Effector memory CD4-positive, alpha-beta T cell (primary cell): ENCODE data around the gene SERPINH1.

Experiments used
- DNase-seq, 3 donors: peaks; one replicate each; pipeline ENCODE4 v3.0.0-alpha.2; 2020
- H3K27ac ChIP-seq: 2 replicates; pipeline ENCODE4 v1.7.0; 2013; ENCODE audit warnings: mild to moderate bottlenecking, low read length, moderate library complexity; ENCODE audit not compliant: insufficient read depth, poor library complexity, severe bottlenecking
- H3K27me3 ChIP-seq: replicated peaks from 2 replicates; pipeline ENCODE4 v1.7.0; 2013; ENCODE audit warnings: mild to moderate bottlenecking, low read length; ENCODE audit not compliant: insufficient read depth, control insufficient read depth, poor library complexity, severe bottlenecking
- H3K36me3 ChIP-seq: 2 replicates; pipeline ENCODE4 v1.7.0; 2013; ENCODE audit warnings: mild to moderate bottlenecking, low read length, moderate library complexity; ENCODE audit not compliant: control insufficient read depth, insufficient read depth
- H3K4me1 ChIP-seq: 2 replicates; pipeline ENCODE4 v1.7.0; 2013; ENCODE audit warnings: low read length, mild to moderate bottlenecking; ENCODE audit not compliant: control insufficient read depth, insufficient read depth, poor library complexity, severe bottlenecking
- H3K4me3 ChIP-seq: 2 replicates; pipeline ENCODE4 v1.7.0; 2013; ENCODE audit warnings: low read length, low read depth, mild to moderate bottlenecking; ENCODE audit not compliant: insufficient read depth, poor library complexity, severe bottlenecking
- H3K9me3 ChIP-seq: 2 replicates; pipeline ENCODE4 v1.7.0; 2013; ENCODE audit warnings: mild to moderate bottlenecking, low read length, moderate library complexity; ENCODE audit not compliant: control insufficient read depth

Gene SERPINH1

GRCh38 chr11:75593286-75593915, 31.3 kb downstream of the SERPINH1 start:
- no peaks in the 10 kb centered on the region for H3K27me3 ChIP-seq
- DNase-seq: no peak
- H3K4me3 ChIP-seq: no peak overlapping the region
- H3K27ac ChIP-seq: no peak overlapping the region
- no peaks in the 10 kb centered on the region for H3K9me3 ChIP-seq
- no peaks in the 10 kb centered on the region for H3K4me1 ChIP-seq
- no peaks in the 10 kb centered on the region for H3K36me3 ChIP-seq

GRCh38 chr11:75594211-75594610, 32.2 kb downstream of the SERPINH1 start:
- Histone ChIP-seq H3K27ac (no peak overlapping the region), H3K4me3 (no peak overlapping the region), H3K4me1 (no peaks in the 10 kb centered on the region), H3K36me3 (no peaks in the 10 kb centered on the region), H3K27me3 (no peaks in the 10 kb centered on the region), H3K9me3 (no peaks in the 10 kb centered on the region)
- no peak for DNase-seq

DNA sequence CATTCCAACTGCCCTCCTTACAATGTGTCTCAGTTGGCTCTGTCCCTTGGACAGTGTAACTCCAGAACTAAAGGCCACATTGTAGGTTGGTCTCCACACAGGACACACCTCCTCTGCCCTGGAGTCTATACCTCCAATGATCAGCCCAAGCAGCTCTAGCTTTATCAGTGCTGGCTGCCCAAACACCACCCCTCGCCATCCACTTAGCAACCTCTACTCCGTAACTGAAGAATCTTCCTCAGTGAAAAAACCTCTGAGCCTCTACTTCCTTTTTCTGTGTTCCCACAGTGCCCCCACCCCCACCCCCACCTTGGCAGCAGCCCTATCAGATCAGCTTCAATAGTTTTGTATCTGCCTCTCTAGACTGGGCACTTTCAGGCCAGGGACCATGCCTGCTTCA, 33.4 kb downstream of the SERPINH1 start:
- Histone ChIP-seq H3K9me3 (no peaks in the 10 kb centered on the region), H3K27ac (no peak overlapping the region), H3K4me3 (no peak overlapping the region), H3K27me3 (no peaks in the 10 kb centered on the region), H3K36me3 (no peaks in the 10 kb centered on the region), H3K4me1 (no peaks in the 10 kb centered on the region)
- no peak for DNase-seq

- no peaks in the 10 kb centered on the region for H3K4me1 ChIP-seq
- H3K36me3 ChIP-seq: no peaks in the 10 kb centered on the region
- H3K27ac ChIP-seq: no peak overlapping the region
- no peaks in the 10 kb centered on the region for H3K9me3 ChIP-seq
- no peak for DNase-seq
- H3K4me3 ChIP-seq: no peak overlapping the region
- H3K27me3 ChIP-seq: no peaks in the 10 kb centered on the region
Observed at GRCh38 chr11:75596914-75597313, 34.9 kb downstream of the SERPINH1 start.

DNA sequence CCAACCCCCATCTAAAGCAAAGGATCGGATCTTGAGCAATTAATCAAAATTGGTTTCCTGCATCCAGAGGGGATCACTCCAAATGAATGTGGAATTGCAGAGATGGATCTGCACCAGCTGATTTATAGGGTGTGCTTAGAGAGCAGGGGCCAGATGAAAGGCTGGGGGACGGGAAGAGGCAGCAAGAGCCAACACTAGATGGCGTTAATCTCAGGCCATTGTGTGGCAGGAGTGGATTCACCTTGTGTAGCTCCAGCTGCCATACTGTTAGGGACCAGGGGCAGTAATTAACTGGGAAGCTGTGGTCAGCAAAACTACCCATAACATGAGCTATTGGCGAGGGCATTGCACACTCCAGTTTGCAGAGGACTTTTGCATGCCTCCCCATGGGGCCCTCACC, 35.6 kb downstream of the SERPINH1 start:
- Histone ChIP-seq H3K36me3 (no peaks in the 10 kb centered on the region), H3K4me1 (no peaks in the 10 kb centered on the region), H3K27me3 (no peaks in the 10 kb centered on the region), H3K9me3 (no peaks in the 10 kb centered on the region), H3K4me3 (no peak overlapping the region), H3K27ac (no peak overlapping the region)
- no peak for DNase-seq

GRCh38 chr11:75598264-75598663, 36.2 kb downstream of the SERPINH1 start:
- no peaks in the 10 kb centered on the region for H3K36me3 ChIP-seq
- H3K4me1 ChIP-seq: no peaks in the 10 kb centered on the region
- no peaks in the 10 kb centered on the region for H3K9me3 ChIP-seq
- DNase-seq: no peak
- no peak overlapping the region for H3K27ac ChIP-seq
- no peaks in the 10 kb centered on the region for H3K27me3 ChIP-seq
- H3K4me3 ChIP-seq: no peak overlapping the region

DNA sequence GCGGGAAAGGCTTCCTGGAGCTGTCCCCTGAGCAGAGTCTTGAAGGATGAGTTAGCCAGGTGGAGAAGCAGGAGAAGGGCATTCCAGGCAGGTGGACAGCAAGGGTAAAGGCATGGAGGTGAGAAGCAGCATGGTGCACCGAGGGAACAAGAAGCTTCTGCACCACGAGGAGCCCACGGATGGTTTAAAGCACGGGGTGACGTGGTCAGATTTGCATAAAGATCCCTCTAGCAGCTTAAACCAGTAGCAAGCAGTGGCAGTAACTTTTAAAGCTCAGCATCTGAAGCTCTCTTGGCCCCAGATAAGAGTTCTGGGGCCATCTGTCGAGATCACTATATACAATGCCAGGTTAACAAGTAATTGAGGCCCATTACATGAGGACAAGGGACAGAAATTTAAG, 36.8 kb downstream of the SERPINH1 start:
- Histone ChIP-seq H3K36me3 (no peaks in the 10 kb centered on the region), H3K27ac (no peak overlapping the region), H3K4me3 (no peak overlapping the region), H3K4me1 (no peaks in the 10 kb centered on the region), H3K9me3 (no peaks in the 10 kb centered on the region), H3K27me3 (no peaks in the 10 kb centered on the region)
- DNase-seq: no peak

- H3K4me3 ChIP-seq: no peak overlapping the region
- no peak overlapping the region for H3K27ac ChIP-seq
- H3K4me1 ChIP-seq: no peaks in the 10 kb centered on the region
- H3K27me3 ChIP-seq: no peaks in the 10 kb centered on the region
- H3K36me3 ChIP-seq: no peaks in the 10 kb centered on the region
- DNase-seq: no peak
- H3K9me3 ChIP-seq: no peaks in the 10 kb centered on the region
Observed at GRCh38 chr11:75600356-75600755, 38.3 kb downstream of the SERPINH1 start.

GRCh38 chr11:75601494-75601893, 39.4 kb downstream of the SERPINH1 start:
- H3K27ac ChIP-seq: no peak overlapping the region
- H3K9me3 ChIP-seq: no peaks in the 10 kb centered on the region
- H3K4me1 ChIP-seq: no peaks in the 10 kb centered on the region
- no peak for DNase-seq
- H3K4me3 ChIP-seq: no peak overlapping the region
- no peaks in the 10 kb centered on the region for H3K27me3 ChIP-seq
- H3K36me3 ChIP-seq: no peaks in the 10 kb centered on the region

- Histone ChIP-seq H3K9me3 (no peaks in the 10 kb centered on the region), H3K4me1 (no peaks in the 10 kb centered on the region), H3K27me3 (no peaks in the 10 kb centered on the region), H3K36me3 (no peaks in the 10 kb centered on the region), H3K4me3 (no peak overlapping the region), H3K27ac (no peak overlapping the region)
- no peak for DNase-seq
Observed at GRCh38 chr11:75602951-75603350, 40.9 kb downstream of the SERPINH1 start.
